GM20000 (cell line): ENCODE measurements around the gene HCFC1.

ENCODE experiments used
- DNase-seq: peaks from one replicate; pipeline ENCODE4 v3.0.0; 2012; ENCODE audit warnings: low spot score
- TF ChIP-seq, protein P1 (sequence below): IDR thresholded peaks from 2 replicates; pipeline ENCODE4 v1.5.1; 2012; ENCODE audit warnings: mild to moderate bottlenecking, control low read depth; ENCODE audit errors: extremely low read depth, missing control alignments

HCFC1 gene

DNA sequence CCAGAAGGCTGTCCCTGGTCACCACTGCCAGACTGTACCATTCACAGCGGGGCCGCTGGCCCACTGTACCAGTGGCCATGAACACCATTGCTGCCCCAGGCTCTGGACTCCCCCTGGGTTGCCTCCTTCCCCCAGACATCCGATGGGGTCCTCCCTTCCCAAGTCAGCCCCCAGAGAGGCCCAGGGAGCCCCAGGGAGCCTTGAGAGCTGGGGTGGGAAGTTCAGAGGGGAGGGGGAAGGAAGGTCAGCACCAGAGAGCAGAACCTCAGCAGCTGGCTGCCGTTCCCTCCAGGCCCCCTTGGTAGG is 45.1 kb downstream of the HCFC1 start:
- TF ChIP-seq, protein P1, sequence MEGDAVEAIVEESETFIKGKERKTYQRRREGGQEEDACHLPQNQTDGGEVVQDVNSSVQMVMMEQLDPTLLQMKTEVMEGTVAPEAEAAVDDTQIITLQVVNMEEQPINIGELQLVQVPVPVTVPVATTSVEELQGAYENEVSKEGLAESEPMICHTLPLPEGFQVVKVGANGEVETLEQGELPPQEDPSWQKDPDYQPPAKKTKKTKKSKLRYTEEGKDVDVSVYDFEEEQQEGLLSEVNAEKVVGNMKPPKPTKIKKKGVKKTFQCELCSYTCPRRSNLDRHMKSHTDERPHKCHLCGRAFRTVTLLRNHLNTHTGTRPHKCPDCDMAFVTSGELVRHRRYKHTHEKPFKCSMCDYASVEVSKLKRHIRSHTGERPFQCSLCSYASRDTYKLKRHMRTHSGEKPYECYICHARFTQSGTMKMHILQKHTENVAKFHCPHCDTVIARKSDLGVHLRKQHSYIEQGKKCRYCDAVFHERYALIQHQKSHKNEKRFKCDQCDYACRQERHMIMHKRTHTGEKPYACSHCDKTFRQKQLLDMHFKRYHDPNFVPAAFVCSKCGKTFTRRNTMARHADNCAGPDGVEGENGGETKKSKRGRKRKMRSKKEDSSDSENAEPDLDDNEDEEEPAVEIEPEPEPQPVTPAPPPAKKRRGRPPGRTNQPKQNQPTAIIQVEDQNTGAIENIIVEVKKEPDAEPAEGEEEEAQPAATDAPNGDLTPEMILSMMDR, result no peak
- no peak for DNase-seq

DNA sequence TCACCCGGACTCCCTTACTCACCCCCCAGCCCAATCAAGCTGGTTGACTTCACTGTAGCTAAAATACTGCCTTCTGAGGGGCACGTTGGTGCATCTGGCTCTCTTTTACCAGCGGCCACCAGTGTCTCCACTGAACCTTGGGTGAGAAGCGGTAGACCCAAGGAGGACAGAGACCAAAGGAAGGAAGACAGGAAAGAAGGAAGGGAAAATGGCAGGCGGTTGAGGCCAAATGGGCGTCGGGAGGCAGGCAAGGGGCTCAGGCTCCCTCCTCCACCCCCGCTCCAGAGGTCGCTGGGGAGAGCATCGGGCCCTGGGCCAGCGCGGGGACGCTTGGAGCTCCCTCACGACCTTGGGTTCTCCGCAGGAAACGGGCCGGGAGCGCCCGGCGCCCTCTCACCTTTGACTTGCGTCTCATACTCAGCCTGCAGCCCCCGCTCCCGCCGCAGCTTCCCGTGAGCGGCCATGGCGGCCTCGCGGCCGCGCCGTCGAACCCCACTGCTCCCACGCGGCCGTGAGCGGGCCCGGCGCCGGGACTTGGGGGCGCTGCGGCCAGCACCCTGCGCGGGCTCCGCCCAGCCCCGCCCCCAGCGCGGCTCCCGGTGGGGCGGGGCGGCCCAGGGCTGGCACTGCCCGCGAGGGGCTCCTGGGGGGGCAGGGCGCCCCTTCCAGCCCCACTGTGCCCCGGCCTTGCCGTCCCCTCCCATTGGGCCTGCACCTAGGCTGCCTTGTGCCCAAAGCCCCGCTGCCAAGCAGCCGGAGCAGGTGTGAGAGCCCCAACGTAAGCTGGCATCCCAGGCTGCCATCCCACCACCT is 45.7 kb downstream of the HCFC1 start, which contains the start of gene ARHGAP4:
TSS of gene ARHGAP4 (minus strand) at position 526 of the 813 bp plus-strand sequence. CDS start at position 464, 62 bp downstream.
- peak; percentile 68 for DNase-seq
- TF ChIP-seq, protein P1, result no peak

DNA sequence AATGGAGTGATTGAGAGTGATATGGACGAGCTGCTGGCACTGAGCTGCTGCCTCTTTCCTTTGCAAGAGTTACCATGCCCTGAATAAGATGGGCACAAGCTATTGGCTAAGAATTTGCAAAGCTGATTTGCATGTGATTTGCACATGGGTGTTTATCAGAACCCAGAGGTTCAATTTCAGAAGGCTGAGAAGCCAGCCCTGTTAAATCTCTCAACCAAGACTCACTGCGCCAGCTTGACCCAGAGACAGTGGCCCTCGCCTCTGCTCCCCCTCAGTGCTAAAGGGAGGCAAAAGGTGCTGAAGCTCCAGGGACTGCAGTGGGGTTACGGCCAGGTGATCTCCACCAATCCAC is 46.3 kb downstream of the HCFC1 start:
- TF ChIP-seq, protein P1, result no peak
- peak; percentile 39 for DNase-seq

DNA sequence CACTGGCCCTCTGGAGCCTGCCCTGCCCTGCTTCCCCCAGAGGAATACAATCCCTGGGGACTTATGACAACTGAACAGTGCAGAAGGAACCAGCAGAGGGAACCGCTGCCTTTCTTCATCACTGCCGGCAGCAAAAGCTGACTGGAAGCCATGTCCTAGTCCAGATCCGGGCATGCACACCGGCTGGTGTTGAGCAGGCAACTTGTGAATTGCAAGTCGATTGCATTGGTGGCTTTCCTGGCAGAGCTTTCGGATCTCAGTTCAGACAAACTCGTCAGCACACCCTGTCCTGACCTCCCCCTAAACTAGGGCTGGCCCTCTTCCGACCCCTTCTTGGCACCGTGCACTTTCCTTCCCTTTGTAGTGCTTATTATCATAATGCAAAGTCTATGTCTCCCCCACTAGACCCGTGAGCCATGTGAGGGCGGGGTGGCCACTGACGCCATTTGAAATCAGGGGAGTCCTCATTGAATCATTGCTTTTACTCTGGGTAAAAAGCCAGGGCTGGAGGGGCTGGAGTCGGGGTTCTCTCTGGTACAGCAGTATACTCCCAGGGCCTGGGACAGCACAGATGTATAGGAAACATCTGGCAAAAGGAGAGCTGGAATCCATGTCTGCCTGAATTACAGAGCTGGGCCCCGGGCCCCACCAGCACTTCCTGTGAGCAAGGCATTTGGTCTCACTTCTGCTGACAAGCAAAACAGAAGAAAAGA is 47.3 kb downstream of the HCFC1 start:
- DNase-seq, result peak; percentile 54
- TF ChIP-seq, protein P1, result no peak

DNA sequence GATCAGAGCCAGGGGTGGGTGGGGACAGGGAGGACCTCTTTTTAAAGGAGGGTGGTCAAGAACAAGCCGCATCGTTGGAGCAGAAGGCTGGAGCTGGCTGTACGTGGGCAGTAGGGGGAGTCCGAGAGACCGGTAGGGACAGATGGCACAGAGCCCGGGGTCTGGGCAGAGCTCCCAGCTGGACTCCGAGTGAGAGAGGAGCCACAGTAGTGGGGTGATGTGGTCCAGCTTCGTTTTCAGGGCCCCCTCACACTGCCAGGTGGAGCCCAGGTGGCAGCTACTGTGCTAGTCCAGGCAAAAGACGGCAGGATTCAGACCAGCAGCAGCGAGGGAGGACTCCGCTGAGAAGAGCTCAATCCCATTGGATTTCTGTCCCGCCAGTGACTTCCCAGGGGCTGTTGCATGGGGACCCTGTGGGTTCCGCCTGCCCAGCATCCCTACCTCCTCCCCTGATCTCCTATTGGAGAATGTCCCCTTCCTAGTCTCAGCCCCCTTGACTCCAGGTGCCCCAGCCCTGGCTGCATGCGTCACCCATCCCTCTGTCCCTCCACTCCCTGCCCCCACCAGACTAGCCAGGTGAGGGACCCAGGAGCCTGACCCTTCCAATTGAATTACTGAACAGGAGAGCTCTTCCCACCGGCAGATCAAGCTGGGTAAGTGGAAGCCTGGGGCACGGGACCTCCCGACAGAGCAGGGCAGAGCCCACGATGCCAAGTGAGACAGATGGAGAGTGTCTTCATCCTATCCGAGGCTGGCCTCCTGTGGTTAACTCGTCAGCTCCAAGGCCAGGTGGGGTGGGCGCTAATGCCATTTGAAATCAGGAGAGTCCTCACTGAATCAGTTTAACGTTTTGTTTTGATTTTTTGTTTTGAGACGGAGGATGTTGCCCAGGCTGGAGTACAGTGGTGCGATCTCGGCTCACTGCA is 48.4 kb downstream of the HCFC1 start:
- TF ChIP-seq, protein P1, result peak; percentile 17
- peak; percentile 60 for DNase-seq

DNA sequence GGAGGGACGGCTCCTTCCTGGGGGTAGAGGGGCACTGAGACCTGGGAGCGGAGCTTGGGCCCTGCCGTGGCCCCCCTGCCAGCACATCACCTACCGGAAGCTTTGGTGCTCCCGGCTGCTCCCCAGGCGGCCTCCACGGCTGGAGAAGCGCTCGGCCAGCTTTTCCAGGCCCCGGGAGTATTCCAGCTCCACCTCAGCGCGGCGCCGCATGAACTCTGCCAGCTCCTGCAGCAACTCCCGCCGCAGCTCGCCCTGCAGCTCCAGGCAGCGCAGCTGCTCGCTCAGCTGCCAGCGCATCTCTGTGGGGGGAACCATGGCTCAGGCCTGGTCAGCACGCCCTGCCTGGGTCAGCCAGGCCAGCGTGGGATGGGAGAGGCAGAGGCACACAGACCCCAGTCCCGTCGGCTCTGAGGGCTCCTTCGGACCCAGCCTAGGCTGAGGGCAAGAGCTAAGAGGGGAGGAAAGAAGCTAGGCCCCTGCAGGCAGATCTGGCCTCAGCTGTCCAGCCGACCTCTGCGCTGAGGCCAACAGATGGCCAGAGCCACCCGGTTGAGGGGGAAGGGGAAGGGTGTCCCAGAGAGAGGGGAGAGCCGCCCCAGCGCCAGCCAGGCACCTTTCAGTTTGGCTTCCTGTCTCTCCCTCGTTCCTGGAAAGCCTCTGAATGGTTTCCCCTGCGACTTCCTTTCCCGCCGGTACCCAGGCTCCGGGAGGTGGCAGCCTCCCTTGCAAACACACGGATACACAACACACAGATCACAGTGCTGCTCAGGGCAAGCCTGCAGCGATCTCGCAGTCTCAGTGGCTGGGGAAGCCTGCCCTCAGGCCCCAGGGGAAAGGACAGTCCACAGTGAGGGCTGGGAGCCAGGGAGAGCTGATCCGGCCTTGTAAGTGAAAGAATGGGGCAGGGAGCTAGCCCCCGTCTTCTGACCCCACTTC is 49.8 kb downstream of the HCFC1 start:
- TF ChIP-seq, protein P1, result no peak
- no peak for DNase-seq
